Common myeloid progenitor, CD34-positive (primary cell): ENCODE results near the gene INO80C.
A peak's percentile ranks its signal among the peaks of the same experiment; 100 is the strongest.

Experiments
- CTCF ChIA-PET: fragments of 350-600 bp; sonication (Branson Sonifier 250); formaldehyde crosslinking; loops from one replicate; lab custom pipeline; 2021; ENCODE audit warnings: antibody characterized with exemption; lab: Charles Lee
- POLR2A ChIA-PET: fragments of 350-600 bp; sonication (Branson Sonifier 250); formaldehyde crosslinking; loops from one replicate; lab custom pipeline; 2021; ENCODE audit warnings: antibody characterized with exemption; lab: Charles Lee
- DNase-seq, 3 donors: peaks; one replicate each; pipeline versions ENCODE4 v3.0.0 to v3.0.0-alpha.2; 2013
- H3K27ac ChIP-seq, 2 experiments: 1 replicate in 1 of 2; 2 replicates in 1 of 2; pipeline ENCODE4 v1.7.0; 2013; ENCODE audit warnings: inconsistent platforms in 2 of 2, low read length in 2 of 2, mild to moderate bottlenecking in 2 of 2, low read depth in 1 of 2, moderate library complexity in 1 of 2; ENCODE audit not compliant: severe bottlenecking in 2 of 2, insufficient read depth in 1 of 2, poor library complexity in 1 of 2
- H3K27me3 ChIP-seq, 5 experiments: replicated peaks in 2 of 5; 1 replicate in 3 of 5; 2 replicates in 2 of 5; pipeline versions ENCODE4 v1.6.1 to v1.7.0; 2013; ENCODE audit warnings: low read length in 4 of 5, mild to moderate bottlenecking in 2 of 5, moderate library complexity in 2 of 5, inconsistent platforms in 1 of 5; ENCODE audit not compliant: insufficient read depth in 5 of 5, control insufficient read depth in 4 of 5
- H3K36me3 ChIP-seq, 4 experiments: 1 replicate in 2 of 4; 2 replicates in 2 of 4; pipeline versions ENCODE4 v1.6.1 to v1.7.0; 2013; ENCODE audit warnings: low read length in 3 of 4, control low read depth in 1 of 4, mild to moderate bottlenecking in 1 of 4; ENCODE audit not compliant: control insufficient read depth in 4 of 4, insufficient read depth in 4 of 4
- H3K4me1 ChIP-seq, 4 experiments: 1 replicate in 3 of 4; 2 replicates in 1 of 4; pipeline versions ENCODE4 v1.6.1 to v1.7.1; 2013; ENCODE audit warnings: low read length in 3 of 4, mild to moderate bottlenecking in 3 of 4, control low read depth in 1 of 4, inconsistent platforms in 1 of 4, moderate library complexity in 1 of 4; ENCODE audit not compliant: control insufficient read depth in 4 of 4, insufficient read depth in 4 of 4; ENCODE audit errors: control extremely low read depth in 1 of 4
- H3K4me3 ChIP-seq, 7 experiments: 1 replicate in 4 of 7; 2 replicates in 3 of 7; pipeline versions ENCODE4 v1.5.1 to v1.7.0; 2013; ENCODE audit warnings: mild to moderate bottlenecking in 7 of 7, low read length in 6 of 7, moderate library complexity in 6 of 7, inconsistent platforms in 2 of 7, low read depth in 2 of 7, control low read depth in 1 of 7; ENCODE audit not compliant: insufficient read depth in 4 of 7, control insufficient read depth in 1 of 7; ENCODE audit errors: extremely low read depth in 1 of 7
- H3K9me3 ChIP-seq, 5 experiments: 1 replicate in 4 of 5; 2 replicates in 1 of 5; pipeline versions ENCODE4 v1.6.1 to v1.7.1; 2013; ENCODE audit warnings: low read length in 4 of 5, mild to moderate bottlenecking in 2 of 5, inconsistent platforms in 1 of 5, low read depth in 1 of 5, moderate library complexity in 1 of 5; ENCODE audit not compliant: control insufficient read depth in 4 of 5, insufficient read depth in 2 of 5; ENCODE audit errors: control extremely low read depth in 1 of 5
- WGBS: methylation state at CpG from one replicate; pipeline ENCODE4 v1.1.5; 2013; ENCODE audit not compliant: insufficient coverage; 5-methylcytosine and 5-hydroxymethylcytosine counted together

The INO80C gene

DNA sequence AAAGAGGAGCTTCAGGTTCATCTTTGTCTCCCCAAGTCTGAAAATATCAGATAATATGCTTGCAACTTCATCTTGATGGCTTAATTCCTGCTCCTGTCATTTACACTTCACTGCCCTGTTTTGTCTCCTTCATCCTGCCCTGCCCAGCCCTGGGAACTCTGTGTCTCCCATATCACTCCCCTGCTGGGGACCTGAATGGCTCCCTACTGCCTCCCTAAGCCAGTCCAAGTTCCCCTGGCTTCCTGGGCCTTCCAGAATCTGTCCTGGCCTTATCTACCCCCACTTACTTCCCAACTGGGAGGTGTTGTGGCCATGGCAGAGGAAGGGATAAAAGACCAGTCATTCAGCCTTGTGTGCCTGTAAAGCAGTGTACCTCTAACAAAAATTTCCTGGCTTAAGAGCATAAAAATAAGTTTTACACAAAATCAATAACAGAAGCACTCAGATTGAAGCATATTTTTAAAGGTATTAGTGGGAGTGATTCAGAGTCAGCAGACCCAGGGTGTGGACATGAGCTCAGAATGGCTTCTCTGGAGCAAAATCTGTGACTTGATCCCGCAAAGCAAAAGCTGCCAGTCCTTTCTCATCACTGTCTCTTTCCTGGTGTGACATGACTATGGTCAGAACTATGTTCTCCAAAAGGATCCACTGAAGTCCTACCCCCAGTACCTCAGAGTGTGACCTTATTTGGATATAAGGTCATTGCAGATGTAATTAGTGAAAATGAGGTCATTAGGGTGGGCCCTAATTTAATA is 59.1 kb downstream of the INO80C start:
- H3K27me3 ChIP-seq = no peaks in the 10 kb centered on the region
- H3K4me1 ChIP-seq = peaks cover 0 to 12% (median 4%) of the 10 kb centered on the region in 4 experiments
- no peak overlapping the region for H3K27ac ChIP-seq
- H3K4me3 ChIP-seq = no peak overlapping the region
- WGBS = 100% methylated on average over 1 of the region's 1 CpG
- POLR2A ChIA-PET = no interaction called here
- CTCF ChIA-PET = interaction anchor here (1.4 kb wide), 1 partner anchor 13 kb away, joined by 3 read pairs; no protein-coding TSS in a partner anchor
- DNase-seq = no peak
- H3K36me3 ChIP-seq = no peaks in the 10 kb centered on the region
- H3K9me3 ChIP-seq = peaks cover 0 to 14% (median 0%) of the 10 kb centered on the region in 5 experiments

DNA sequence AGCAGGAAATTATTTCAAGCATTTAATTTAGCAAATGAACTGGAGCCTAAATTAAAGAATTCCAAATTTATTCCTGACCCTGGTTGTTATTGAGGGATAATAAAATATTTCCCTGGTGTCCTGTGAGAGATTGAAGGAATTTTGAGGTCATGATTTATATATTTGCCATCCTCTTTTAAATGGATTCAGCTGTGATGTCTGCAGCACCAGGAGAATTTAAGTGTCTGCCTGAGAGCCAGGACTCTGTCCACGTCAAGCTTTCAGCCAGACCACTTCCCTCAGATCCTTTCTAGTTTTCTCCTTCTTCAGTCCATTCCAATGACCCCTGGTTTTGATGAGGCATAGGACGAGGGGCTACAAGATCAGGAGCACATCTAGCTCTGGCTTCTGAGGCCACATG is 59.9 kb downstream of the INO80C start:
- no peak for DNase-seq
- peaks cover 0 to 4% (median 0%) of the 10 kb centered on the region in 4 experiments for H3K4me1 ChIP-seq
- peaks cover 0 to 14% (median 0%) of the 10 kb centered on the region in 5 experiments for H3K9me3 ChIP-seq
- H3K27ac ChIP-seq = no peak overlapping the region
- 100% methylated on average over 1 of the region's 2 CpGs for WGBS
- H3K36me3 ChIP-seq = no peaks in the 10 kb centered on the region
- H3K27me3 ChIP-seq = no peaks in the 10 kb centered on the region
- CTCF ChIA-PET = interaction anchor here (1.2 to 1.4 kb wide), 2 partner anchors 12 to 52 kb away, joined by 3 read pairs; no protein-coding TSS in a partner anchor
- POLR2A ChIA-PET = no interaction called here
- no peak overlapping the region for H3K4me3 ChIP-seq

DNA sequence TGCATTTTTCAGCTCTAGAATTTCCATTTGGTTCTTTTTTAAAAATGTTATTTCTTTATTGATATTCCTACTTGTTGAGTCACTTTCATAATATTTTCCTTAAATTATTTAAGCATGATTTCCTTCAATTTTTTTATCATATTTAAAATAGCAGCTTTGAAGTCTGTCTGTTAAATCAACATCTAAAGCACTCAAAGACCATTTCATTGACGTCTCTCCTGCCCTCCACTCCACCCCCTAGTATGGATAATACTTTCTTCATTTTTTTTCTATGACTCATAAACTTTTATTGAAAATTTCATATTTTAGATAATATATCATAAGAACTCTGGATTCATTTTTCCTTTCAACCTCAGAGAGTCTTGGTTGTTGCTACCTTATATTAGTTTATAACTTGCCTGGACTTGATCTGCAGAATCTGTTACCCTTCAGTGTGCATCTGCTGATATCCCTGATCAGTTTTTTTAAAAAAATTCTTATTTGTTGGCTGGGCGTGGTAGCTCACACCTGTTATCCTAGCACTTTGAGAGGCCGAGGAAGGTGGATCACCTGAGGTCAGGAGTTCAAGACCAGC is 61.6 kb downstream of the INO80C start:
- POLR2A ChIA-PET = interaction anchor here (0.7 kb wide), 1 partner anchor 30 kb away, joined by 3 read pairs; no protein-coding TSS in a partner anchor
- Histone ChIP-seq H3K9me3 (peaks cover 0 to 14% (median 0%) of the 10 kb centered on the region in 5 experiments), H3K27ac (no peak overlapping the region), H3K27me3 (no peaks in the 10 kb centered on the region), H3K4me3 (no peak overlapping the region), H3K36me3 (no peaks in the 10 kb centered on the region), H3K4me1 (peaks cover 0 to 8% (median 2%) of the 10 kb centered on the region in 4 experiments)
- CTCF ChIA-PET = interaction anchor here (0.6 kb wide), 1 partner anchor 181 kb away, joined by 3 read pairs; no protein-coding TSS in a partner anchor
- 80% methylated on average over 1 of the region's 3 CpGs for WGBS
- DNase-seq = no peak

DNA sequence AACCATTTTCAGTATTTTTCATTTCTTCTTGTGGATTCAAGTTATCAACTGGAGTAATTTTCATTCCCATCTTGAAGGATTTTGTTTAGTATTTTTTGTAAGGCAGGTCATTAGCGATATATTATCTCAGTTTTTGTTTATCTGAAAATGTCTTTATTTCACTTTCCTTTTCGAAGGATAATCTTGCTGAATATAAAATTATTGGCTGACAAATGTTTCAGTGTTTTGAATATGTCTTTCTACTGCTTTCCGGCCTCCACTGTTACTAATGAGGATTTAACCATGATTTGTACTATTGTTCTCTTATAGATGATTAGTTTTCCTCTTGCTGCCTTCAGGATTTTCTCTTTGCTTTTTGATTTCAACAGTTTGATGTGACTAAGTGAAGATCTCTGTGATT is 62.4 kb downstream of the INO80C start:
- peak in 2 of 3 donors; percentile 51 to 52 for DNase-seq
- CTCF ChIA-PET = no interaction called here
- H3K4me1 ChIP-seq = peaks cover 0 to 12% (median 5%) of the 10 kb centered on the region in 4 experiments
- H3K27me3 ChIP-seq = no peaks in the 10 kb centered on the region
- POLR2A ChIA-PET = no interaction called here
- 100% methylated on average over 2 of the region's 3 CpGs for WGBS
- H3K27ac ChIP-seq = no peak overlapping the region
- no peak overlapping the region for H3K4me3 ChIP-seq
- H3K36me3 ChIP-seq = no peaks in the 10 kb centered on the region
- H3K9me3 ChIP-seq = peaks cover 0 to 14% (median 0%) of the 10 kb centered on the region in 5 experiments

DNA sequence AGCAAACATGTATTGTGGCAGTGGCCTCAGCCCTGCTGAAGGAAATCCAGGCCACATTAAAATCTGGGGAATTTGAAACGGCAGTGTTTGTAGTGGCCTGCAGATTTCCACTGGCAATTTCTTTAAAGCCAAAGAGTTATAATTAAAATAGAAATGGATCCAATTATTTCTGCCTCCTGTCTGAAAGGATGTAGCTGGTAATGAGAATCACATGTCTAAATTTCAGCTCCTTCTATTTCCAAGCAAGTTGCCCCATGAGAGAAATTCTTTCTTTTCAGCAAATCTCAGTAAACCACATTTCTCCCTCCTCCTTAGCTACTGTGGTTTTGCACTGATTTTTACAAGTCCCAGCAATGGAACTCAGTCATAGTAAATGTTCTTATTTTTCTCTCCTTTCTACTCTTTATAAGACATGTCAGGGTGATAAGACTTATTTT is 65.2 kb downstream of the INO80C start:
- CTCF ChIA-PET = interaction anchor here (1.1 kb wide), 1 partner anchor 49 kb away, joined by 3 read pairs; no protein-coding TSS in a partner anchor
- no peak for DNase-seq

DNA sequence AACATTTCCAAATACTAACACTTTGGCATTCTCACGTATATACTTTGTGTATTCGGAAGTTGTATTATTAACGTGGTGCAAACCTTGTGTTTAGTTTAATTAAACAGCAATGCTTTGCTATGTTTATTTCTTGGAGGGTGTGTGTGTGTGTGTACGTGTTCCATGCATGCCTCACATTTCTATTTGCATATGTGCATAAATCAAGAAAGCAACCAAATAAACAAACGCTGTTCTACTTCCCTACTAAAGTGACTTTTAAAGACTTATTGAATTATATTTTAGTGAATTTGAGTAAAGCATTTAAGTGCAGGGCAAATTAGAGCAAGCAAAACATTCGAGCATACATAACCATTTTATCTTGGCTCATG is 66.4 kb downstream of the INO80C start:
- H3K36me3 ChIP-seq = no peaks in the 10 kb centered on the region
- no peak overlapping the region for H3K27ac ChIP-seq
- H3K4me1 ChIP-seq = peaks cover 0 to 17% (median 6%) of the 10 kb centered on the region in 4 experiments
- no CpG with 5 or more reads among the region's 6 CpGs for WGBS
- H3K27me3 ChIP-seq = no peaks in the 10 kb centered on the region
- ChIA-PET CTCF (interaction anchor here (0.9 to 1.0 kb wide), 2 partner anchors 10 to 26 kb away, joined by 3 read pairs; no protein-coding TSS in a partner anchor), POLR2A (no interaction called here)
- no peak for DNase-seq
- peaks cover 0 to 14% (median 0%) of the 10 kb centered on the region in 5 experiments for H3K9me3 ChIP-seq
- H3K4me3 ChIP-seq = no peak overlapping the region

More for the DNA sequence above, 65.2 kb downstream of the INO80C start:
- Histone ChIP-seq H3K27me3 (no peaks in the 10 kb centered on the region), H3K27ac (no peak overlapping the region), H3K4me1 (peaks cover 0 to 17% (median 6%) of the 10 kb centered on the region in 4 experiments), H3K4me3 (no peak overlapping the region), H3K36me3 (no peaks in the 10 kb centered on the region), H3K9me3 (peaks cover 0 to 14% (median 0%) of the 10 kb centered on the region in 5 experiments)
- POLR2A ChIA-PET = interaction anchor here (0.6 to 0.7 kb wide), 2 partner anchors 9 to 374 kb away, joined by 3 read pairs; no protein-coding TSS in a partner anchor
- WGBS = no CpG with 5 or more reads among the region's 1 CpG
